CD4-positive, alpha-beta T cell treated with Interferon alpha-2 for 1 hour (primary cell): ENCODE data around the gene TRPM6.
"Not testable (repeated sequence)": the region's sequence is repeated elsewhere in the genome, so short reads cannot be mapped to it uniquely, and the experiment has no call there.

Experiments
- DNase-seq, 2 donors: peaks; one replicate each; pipeline ENCODE4 v3.0.0-alpha.2; 2020 to 2022

TRPM6 gene, protein sequence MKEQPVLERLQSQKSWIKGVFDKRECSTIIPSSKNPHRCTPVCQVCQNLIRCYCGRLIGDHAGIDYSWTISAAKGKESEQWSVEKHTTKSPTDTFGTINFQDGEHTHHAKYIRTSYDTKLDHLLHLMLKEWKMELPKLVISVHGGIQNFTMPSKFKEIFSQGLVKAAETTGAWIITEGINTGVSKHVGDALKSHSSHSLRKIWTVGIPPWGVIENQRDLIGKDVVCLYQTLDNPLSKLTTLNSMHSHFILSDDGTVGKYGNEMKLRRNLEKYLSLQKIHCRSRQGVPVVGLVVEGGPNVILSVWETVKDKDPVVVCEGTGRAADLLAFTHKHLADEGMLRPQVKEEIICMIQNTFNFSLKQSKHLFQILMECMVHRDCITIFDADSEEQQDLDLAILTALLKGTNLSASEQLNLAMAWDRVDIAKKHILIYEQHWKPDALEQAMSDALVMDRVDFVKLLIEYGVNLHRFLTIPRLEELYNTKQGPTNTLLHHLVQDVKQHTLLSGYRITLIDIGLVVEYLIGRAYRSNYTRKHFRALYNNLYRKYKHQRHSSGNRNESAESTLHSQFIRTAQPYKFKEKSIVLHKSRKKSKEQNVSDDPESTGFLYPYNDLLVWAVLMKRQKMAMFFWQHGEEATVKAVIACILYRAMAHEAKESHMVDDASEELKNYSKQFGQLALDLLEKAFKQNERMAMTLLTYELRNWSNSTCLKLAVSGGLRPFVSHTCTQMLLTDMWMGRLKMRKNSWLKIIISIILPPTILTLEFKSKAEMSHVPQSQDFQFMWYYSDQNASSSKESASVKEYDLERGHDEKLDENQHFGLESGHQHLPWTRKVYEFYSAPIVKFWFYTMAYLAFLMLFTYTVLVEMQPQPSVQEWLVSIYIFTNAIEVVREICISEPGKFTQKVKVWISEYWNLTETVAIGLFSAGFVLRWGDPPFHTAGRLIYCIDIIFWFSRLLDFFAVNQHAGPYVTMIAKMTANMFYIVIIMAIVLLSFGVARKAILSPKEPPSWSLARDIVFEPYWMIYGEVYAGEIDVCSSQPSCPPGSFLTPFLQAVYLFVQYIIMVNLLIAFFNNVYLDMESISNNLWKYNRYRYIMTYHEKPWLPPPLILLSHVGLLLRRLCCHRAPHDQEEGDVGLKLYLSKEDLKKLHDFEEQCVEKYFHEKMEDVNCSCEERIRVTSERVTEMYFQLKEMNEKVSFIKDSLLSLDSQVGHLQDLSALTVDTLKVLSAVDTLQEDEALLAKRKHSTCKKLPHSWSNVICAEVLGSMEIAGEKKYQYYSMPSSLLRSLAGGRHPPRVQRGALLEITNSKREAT (N-terminal part only)

DNA sequence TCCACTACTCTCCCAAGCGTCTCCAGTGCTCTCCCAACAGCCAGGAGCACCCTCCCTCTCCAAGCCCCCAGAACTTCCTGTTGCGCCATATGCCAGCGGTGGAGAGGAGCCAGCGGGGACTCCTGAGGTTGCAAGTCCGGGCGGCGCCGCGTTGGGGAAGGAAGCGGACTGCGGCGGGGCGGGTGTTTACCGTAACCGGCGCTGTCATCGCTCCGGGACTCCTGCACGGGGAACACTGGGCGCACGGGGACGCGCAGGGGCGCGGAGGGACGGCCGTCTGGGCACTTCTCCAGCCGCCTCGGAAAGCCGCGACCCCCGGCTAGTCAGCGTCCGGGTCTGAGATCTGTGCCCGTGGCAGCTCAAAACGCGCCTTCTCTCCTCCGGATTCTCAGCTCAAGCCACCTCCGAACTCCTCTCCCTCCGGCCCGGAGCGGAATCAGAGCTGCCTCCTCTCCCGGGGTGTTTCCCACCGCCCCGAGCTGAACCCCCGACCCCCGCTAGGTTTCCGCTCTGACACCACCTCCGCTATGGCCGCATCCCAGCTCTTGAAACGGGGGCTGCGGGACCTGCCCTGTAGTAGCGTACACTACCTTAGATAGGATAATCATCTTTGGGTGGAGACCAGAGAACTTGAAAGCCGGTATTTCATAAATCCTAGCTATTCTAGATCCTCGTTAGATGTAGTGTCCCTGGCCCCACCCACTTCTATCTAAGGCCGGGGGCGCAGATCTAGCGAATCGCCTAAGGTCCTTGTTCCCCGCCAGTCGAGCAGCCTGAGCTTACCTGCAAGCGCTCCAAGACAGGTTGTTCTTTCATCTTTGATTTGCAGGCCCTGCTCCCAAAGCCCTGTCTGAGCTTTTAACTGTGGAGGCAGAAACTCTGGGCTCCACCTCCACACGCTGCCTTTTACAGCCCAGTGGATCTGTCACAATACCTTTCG, at the start of gene TRPM6:
Gene TRPM6 (minus strand): TSS at position 881 of the 940 bp plus-strand sequence. CDS start 65 bp downstream, at position 816.
- peak; percentile 34 to 39 for DNase-seq

DNA sequence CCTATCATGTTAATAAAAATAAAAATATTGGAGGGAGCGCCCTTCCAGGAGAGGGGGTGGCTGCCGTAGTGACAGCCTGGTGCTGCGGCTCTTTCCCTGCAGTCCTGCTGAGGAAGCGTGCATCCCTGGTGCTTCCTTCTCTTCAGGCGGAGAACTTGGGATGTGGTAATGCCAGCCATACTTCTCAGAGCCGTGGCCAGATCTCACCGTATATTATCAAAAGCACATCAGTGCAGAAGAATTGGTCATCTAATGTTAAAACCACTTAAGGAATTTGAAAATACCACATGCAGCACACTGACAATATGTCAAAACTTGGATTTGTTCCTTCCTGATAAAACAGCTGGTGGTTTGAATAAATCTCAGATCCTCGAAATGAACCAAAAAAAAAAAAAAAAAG, 47.3 kb upstream of the TRPM6 start:
- DNase-seq = no peak

GRCh38 chr9:74921737-74922136, 34.0 kb upstream of the TRPM6 start:
- no peak for DNase-seq

- DNase-seq = no peak
These were observed 33.4 kb upstream of the TRPM6 start for GRCh38 chr9:74920944-74921626.

- DNase-seq = no peak
These were observed 22.3 kb upstream of the TRPM6 start for GRCh38 chr9:74910036-74910435.

DNA sequence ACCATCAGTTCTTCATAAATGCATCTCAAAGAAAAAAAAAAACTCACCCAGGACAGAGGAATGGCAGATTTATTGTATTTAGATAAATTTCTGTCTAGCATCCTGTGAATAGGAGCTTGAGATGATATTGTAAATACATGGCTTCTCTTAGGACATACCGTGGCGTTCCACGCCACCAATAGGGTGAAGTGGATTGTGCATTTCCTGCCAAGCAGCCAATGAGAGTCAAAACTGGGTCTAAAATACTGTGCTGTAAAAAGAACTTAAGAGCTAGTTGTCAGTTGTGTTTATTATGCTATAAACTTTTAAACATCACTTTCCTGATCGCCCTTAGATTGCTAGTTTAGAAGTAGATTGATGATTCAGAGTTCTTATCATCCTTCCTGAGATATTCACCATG, 20.9 kb upstream of the TRPM6 start:
- DNase-seq = no peak

- DNase-seq = no peak
These were observed 19.4 kb upstream of the TRPM6 start for GRCh38 chr9:74907085-74907484.

GRCh38 chr9:74901001-74901400, 13.3 kb upstream of the TRPM6 start:
- DNase-seq = no peak

DNA sequence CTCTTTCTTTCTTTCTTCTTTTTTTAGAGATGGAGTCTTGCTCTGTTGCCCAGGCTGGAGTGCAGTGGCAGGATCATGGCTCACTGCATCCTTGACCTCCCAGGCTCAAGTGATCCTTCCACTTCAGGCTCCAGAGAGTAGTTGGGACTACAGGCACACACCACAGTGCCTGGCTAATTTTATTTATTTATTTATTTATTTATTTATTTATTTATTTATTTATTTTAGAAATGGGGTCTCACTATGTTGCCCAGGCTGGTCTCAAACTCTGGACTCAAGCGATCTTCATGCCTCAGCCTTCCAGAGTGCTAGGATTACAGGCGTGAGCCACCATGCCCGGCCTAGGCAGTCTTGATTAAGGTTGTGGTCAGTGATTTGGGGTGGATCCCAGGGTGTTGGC, 728 bp upstream of the TRPM6 start:
- not testable (repeated sequence) for DNase-seq

GRCh38 chr9:74887981-74888370, 255 bp upstream of the TRPM6 start:
- DNase-seq = no peak

DNA sequence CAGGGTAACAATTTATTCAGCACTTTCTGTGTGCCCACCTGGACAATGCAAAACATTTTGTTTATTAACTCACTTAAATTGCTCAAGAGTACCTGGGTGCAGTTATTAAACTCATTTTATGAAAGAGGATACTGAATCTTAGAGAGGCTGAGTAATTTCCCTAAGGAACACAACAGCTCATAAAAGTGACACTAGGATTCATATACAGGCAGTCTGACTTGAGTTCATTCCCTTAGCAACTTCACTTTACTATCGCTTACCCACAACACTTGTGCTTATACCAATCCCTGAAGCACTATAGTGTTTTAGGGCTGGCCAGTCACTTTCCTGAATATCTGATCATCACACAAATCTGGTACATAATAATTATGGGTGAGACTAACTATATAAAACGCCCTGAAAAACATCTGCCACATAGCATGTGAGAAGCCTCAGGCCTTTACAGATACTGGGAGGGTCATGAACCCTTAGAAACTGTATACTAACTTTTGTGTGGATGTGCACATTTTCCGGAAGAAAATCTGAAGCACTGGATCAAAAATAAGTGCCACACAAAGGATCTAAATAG, 11.3 kb downstream of the TRPM6 start:
- no peak for DNase-seq

DNA sequence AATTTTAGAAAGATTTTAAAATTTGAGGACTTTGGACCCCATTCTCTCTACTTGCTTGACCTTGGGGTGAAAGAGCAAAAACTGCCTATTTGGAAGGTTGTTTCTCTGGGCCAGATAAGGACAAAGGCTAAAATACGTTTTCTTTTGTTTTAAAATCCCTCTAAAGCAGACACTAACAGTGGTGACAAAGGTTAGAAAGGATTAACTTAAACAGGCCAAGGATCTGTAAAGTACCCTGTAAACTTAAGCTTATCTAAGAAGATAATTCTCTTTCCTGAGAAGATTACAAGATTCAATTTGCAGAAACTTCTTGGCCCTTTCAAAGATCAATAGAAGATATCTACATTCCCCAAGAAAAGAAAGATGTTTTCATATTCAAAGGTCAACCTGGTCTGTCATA, 12.1 kb downstream of the TRPM6 start:
- no peak for DNase-seq

DNA sequence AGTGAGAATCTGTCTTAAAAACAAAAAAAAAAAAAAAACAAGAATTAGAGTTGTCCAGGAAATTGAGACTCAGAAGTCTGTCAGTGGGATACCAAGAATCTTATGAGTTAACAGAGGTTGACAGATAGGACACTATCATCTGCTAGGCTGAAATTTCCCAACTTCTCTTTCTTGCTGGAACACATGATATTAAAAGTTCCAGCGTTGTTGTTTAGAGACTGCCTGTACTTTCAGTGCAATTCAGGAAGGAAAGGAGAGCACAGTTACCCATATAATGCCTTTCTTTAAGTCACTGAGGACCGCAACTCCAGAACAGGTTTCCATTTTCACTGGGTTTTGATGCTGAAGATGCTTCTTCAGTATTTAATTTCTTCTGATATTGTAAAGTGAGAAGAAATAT, 13.5 kb downstream of the TRPM6 start:
- DNase-seq = no peak

DNA sequence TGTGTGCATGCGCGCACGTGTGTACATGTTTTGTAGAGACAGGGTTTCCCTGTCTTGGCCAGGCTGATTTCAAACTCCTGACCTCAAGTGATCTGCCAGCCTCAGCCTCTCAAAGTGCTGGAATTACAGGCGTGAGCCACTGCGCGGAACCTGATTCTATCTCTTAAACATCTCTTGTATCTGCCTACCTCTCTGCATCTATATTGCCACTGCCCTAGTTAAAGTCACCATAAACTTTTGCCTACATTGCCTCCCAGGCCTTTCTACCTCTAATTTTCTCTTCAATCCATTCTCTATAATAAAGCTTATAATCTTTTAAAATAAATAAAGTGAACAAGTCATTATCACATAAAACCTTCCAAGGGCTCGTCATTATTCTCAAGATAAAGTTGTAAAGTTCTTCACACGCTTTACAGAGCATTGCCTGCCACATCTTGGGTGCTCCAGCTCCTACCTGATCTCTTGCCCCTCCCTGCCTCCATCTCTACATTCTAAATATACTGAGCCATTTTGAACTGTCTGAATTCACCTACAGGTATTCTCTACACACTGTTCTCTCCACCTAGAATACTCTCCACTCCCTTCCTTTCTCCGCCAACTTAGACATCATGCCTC, 15.0 kb downstream of the TRPM6 start:
- DNase-seq = no peak

GRCh38 chr9:74867483-74867882, 20.2 kb downstream of the TRPM6 start:
- DNase-seq = no peak

- DNase-seq = no peak
These were observed 22.5 kb downstream of the TRPM6 start for GRCh38 chr9:74865177-74865576.

DNA sequence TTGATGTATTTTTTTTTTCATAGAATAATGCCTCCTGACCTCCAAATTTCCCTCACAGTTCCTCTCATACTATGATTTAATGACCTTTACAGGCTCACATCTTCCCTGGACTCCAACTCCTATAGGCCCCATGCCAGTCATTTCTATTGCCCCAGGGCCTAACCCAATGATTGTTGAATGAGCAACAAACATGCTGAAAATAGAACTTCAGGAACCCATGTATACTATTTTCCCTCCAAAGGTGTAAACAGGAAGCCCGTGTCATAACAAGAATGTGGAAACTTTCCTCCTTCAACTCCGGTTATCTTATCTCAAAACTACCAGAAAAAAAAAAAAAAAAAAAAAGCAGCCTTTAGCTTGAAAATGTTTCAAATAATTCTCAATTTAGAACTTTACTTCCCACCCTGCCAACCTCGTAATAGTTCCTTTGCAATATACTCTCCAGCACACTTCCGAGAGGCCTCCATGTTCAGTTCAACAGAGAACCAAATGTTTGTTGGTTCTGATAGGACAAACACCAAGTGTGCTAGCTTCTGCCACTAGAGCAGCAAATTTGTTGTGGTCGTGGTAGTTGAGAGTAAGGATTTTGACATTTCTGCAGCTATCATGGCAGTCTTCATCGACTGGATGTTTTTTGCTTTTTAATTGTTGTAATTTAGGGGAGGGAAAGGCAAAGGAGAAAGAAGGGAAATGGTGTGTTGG, 25.8 kb downstream of the TRPM6 start:
- no peak for DNase-seq

- DNase-seq = no peak
These were observed 26.6 kb downstream of the TRPM6 start for GRCh38 chr9:74861071-74861470.

GRCh38 chr9:74860247-74860646, 27.5 kb downstream of the TRPM6 start:
- DNase-seq = not testable (repeated sequence)

- no peak for DNase-seq
These were observed 27.9 kb downstream of the TRPM6 start for GRCh38 chr9:74859786-74860185.
